AG20443 (cell line): Measurements from ENCODE around the gene CHST7.
A peak's percentile ranks its signal among the peaks of the same experiment; 100 is the strongest.

ENCODE experiments used
- DNase-seq: peaks from one replicate; pipeline ENCODE4 v3.0.0; 2012; ENCODE audit warnings: low spot score, mixed read lengths

CHST7 gene

DNA sequence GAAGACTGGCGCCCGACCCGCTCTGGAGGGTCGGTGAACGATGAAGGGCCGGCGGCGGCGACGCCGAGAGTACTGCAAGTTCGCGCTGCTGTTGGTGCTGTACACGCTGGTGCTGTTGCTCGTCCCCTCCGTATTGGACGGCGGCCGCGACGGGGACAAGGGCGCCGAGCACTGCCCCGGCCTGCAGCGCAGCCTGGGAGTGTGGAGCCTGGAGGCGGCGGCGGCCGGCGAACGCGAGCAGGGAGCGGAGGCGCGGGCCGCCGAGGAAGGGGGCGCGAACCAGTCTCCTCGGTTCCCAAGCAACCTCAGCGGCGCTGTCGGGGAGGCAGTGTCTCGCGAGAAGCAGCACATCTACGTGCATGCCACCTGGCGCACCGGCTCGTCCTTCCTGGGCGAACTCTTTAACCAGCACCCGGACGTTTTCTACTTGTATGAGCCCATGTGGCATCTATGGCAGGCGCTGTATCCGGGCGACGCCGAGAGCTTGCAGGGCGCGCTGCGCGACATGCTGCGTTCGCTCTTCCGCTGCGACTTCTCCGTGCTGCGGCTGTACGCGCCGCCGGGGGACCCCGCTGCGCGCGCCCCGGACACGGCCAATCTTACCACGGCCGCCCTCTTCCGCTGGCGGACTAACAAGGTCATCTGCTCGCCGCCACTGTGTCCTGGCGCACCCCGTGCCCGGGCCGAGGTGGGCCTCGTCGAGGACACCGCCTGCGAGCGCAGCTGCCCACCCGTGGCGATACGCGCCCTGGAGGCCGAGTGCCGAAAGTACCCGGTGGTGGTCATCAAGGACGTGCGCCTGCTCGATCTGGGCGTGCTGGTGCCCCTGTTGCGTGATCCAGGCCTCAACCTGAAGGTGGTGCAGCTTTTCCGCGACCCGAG lies 568 bp downstream of the CHST7 start:
- DNase-seq, result peak; percentile 33

DNA sequence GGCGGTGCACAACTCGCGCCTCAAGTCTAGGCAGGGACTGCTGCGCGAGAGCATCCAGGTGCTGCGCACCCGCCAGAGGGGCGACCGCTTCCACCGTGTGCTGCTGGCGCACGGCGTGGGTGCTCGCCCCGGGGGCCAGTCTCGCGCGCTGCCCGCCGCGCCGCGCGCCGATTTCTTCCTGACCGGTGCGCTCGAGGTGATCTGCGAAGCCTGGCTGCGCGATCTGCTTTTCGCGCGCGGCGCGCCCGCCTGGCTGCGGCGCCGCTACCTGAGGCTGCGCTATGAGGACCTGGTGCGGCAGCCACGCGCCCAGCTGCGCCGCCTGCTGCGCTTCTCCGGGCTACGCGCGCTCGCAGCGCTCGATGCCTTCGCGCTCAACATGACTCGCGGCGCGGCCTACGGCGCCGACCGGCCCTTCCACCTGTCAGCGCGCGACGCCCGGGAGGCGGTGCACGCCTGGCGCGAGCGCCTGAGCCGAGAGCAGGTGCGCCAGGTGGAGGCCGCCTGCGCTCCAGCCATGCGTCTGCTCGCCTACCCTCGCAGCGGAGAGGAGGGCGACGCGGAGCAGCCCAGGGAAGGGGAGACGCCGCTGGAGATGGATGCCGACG lies 1.3 kb downstream of the CHST7 start:
- DNase-seq, result peak; percentile 11

DNA sequence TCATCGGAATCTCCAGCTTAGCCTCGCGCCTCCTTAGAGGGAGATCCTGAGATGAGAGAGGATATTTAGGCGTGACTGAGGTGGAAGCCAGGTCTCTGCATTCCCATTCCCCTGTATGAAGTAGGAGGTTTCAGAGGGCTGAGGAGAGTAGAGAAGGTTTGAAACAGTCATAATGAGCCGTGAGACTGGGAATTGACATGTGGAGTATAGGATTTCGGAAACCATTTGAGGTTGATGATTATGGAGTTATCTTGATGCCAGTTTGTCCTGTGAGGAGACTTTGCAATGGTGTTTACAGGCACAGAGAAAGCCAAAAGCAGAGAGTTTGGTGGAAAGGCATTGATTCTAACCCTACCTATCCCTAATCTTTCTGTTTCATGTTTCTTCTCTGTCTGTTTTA lies 2.0 kb downstream of the CHST7 start:
- no peak for DNase-seq

DNA sequence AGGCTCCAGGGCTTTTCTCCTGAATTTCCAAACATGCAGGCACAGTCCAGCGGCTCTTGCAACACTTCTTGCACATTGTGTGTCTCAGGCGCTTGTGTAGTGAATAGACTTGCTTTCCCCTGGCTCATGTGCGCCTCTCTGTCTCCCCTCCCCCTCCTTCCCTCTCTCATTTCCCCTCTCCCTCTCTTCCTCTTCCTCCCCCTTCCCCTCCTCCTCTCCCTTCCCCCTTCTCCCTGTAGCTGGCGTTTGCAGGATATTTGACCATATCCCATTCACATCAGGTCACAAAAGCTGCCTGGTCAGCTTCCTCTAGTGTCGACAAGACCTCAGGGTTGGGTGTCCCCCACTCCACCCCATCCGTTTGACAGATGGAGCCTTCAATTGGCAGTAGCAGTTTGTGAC lies 2.4 kb downstream of the CHST7 start:
- DNase-seq, result peak; percentile 20

DNA sequence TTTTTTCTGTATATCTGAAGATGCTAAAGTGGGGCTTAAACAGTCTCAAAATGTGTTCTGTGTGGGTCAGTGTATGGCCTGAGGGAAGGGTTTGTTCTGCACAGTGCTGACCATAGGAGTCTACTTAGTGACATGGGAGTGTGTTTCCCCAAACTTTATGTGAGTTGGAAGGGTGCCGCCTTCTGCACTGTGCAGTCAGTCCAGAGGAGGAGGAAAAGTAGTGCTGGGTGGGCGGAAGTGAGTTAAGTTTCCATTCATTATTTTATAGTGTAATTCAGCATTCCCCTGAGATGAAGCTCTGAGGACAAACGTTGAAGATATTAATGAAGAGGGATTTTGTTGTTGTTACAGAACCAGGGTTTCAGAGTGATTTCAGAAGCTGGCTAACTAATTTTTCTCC lies 2.9 kb downstream of the CHST7 start:
- no peak for DNase-seq

DNA sequence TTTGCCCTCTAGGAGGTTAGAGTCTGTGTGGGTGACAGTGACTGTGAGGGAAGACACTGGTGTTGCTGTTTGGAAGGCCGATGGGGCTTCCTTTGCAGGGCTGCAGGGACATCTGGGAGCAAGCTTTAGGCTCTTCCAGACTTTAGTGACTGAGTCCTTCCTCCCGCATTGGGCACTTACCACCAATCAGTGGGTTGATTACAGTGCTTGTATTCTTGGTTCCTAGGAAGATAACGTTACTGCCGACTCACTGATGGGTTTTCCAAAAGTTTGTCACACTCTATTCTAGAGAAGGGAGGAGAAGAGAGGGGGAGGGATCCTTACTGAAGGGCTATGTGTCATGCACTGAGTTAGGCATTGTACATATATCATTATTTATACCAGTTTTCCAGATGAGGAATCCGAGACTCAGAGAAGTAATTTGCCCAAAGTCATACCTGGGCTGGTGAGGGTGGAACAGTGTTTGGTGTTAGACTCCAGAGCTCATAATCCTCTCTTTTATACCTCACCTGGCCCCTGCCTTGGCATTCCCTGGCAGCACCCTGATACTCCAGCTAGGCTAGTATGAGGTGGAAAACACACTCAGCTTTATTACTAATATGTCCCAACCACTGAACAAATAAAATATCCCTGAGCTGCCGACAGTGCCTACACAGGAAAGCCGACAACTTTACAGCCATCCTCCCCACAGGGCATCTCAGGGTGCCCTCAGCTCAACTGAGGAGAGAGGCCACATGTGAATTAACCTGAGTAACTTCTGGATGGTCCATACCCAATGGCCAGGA lies 3.8 kb downstream of the CHST7 start:
- DNase-seq, result peak; percentile 11

DNA sequence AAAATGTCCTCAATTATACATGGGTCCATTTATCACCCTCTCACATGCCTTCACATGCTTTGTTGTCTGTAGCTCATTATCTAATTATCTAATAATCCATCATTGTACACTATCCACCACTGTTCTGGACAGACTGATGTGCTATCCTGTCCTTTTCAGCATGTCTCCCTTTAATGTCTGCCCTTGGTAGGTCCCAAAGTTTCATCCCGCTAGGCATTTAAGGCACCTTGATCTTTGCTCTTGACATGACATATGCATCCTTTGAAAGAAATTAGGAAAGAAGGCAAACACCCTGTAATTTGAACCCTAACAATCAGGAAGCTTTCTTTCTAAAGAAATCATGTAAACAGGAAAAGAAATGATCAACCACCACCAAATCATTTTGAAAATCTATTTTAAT lies 5.7 kb downstream of the CHST7 start:
- DNase-seq, result no peak

DNA sequence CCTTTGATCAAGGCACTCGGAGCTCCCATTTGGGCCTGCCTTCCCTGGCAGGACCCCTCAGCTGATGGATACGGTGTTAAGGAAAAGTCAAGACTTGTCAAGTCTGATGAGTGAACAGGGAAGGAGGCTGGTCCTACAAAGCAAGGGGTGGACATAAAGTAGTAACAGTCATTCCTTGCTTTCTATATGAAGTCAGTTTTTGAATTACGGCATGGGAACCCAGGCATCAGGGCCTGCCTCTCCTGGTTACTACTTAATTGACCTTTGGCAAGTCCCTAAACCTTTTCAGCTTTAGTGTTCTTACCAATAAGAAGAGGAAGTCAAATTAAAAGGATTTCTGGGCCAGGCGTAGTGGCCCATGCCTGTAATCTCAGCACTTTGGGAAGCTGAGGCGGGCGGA lies 7.0 kb downstream of the CHST7 start:
- DNase-seq, result no peak

DNA sequence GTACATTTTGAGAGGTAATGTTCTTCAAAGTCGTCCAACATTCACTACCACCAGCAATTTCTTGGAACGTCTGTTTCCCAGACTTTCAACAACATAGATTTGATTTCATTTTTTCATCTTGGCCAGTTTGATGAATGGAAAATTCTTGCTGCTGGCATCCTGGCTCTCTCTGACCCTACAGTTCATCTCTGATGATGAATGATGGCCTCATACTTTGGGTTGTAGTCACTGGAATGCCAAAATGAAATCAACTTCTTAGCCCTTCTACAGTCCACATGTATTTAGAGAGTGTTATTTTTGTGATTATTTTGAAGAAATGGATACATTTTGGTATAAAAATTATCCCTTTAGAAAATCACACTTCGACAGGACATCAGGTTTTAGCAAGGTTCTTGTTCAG lies 8.8 kb downstream of the CHST7 start:
- peak; percentile 28 for DNase-seq

DNA sequence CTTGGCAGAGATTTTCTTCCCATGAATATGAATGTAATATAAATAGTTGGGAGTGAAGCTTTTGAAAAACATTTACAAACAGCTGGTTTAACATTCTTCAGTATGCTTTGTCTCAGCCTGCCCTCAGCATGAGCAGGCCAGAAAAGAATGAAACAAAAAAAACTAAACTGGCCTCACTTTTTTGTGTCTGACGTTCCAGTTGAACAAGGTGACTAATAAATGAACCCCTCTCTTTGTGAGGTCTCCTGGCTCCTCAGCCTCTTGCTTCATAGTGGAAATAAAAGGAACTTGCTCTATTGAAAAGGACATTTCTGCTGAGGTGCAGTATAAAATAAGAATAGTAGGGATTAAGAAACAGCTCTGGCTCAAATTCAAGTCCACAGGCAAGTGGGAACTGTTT lies 9.4 kb downstream of the CHST7 start:
- DNase-seq, result peak; percentile 57

DNA sequence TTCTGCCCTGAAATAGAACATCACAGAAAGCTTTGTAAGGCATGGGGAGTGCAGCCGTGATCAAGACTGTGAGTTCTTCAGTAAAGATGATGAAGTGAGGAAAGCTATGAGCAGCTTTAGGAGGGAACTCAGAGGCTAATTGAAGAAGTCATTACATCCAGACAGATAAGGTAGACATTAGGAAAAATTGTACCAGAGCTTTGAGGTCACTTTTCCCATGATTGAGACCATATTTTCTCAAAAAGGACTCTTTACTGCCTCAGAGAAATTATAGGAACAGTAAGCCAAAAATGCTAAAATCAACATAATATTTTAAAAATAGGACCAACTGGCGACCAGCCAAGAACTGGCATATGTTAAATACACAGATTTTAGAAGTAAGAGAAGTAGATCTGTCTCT lies 11.2 kb downstream of the CHST7 start:
- no peak for DNase-seq

DNA sequence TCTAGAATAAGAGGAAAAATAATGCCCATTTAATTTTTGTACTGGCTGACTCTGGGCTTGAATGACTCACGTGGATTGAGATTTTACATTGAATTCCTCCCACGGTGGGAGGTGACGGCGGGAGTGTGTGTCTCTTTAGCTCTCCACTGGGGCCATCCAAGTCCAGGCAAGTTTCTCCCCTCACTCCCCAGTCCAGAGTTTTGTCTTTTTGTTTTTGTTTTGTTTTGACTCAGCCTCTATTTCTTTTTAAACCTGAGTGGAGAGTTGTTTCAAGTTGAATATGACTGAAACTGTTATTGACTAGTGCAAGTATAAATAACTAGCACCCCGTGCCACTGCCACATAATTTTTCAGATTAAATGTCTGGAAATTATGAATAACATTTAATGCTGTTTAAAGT lies 13.6 kb downstream of the CHST7 start:
- peak; percentile 25 for DNase-seq

DNA sequence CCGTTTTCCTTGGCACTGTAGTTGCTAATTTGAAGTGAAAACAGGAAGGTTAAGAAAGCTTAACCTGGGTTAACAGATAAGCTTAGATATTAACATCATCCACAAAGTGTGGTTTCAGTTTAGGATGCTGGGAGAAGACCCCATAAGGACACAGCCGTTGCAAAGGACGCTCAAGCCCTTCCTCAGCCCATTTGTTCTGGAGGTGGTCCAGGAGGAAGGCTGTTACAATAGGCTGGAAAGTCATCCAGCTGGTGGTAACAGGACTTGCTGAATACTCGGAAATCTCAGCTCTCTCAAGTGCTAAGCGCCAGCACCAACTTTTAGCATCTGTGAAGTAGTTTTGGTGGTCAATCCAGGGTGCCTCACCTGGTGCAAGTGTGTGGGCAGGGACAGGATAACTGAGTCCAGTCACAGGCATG lies 14.2 kb downstream of the CHST7 start:
- DNase-seq, result no peak

DNA sequence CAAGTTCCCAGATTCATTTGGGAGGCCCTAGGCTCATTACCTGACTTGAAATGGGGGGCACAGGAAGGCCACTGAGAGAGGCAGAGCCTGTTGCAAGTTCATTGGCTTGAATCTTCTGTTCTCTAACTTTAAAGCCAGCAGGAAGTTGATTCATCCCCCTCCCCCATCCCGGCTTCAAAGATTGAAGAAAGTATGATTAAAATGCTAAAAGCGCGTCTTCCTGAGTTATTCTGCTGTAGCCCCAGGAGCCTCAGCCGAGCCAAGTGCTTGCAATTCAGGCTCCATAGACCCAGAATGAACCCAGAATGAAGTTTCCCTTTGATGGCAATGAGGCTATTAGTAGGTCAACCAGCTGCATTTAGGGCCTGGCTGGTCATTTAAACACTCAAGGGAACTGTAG lies 14.7 kb downstream of the CHST7 start:
- DNase-seq, result peak; percentile 31

DNA sequence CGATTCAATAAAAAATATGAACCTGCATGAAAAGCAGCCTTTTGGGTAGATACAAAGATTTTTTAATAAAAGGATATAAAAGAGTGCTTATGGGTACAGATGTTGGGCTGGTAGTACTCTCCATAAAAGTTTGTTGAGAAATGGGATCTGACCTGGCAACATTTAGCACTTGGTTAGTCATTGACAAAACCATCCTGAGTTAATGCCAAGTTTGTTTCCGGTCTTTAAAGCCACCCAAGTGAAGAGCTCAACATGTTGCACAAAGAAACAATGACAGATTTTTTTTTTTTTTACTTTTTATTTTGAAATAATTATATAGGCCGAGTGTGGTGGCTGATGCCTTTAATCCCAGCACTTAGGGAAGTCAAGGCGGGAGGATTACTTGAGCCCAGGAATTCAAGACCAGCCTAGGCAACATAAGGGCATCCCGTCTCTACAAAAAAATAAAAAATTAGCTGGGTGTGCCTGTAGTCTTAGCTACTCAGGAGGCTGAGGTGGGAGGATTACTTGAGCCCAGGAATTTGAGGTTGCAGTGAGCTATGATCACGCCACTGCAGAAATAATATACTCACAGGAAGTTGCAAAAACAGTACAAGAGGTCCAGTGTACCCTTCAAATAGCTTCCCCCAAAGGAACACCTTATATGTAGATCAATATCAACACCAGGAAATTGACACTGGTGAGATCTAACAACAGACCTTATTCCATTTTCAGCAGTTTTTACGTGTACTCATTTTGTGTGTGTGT lies 16.6 kb downstream of the CHST7 start:
- DNase-seq, result peak; percentile 34

DNA sequence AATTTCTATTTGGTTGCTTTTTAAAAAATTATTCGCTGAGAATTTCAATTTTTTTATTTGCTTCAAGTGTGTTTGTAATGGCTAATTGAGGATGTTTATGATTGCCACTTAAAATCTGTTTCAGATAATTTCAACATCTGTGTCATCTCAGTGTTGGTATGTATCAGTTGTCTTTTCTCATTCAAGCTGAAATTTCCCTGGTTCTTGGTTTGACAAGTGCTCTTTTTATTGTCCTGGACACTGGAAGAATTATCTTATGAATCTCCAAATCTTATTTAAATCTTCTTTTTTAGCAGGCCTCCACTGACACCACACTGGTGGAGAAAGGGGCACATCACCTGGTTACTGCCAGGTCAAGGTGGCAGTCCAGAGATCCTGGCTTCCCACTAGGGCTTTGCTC lies 21.5 kb downstream of the CHST7 start:
- no peak for DNase-seq

DNA sequence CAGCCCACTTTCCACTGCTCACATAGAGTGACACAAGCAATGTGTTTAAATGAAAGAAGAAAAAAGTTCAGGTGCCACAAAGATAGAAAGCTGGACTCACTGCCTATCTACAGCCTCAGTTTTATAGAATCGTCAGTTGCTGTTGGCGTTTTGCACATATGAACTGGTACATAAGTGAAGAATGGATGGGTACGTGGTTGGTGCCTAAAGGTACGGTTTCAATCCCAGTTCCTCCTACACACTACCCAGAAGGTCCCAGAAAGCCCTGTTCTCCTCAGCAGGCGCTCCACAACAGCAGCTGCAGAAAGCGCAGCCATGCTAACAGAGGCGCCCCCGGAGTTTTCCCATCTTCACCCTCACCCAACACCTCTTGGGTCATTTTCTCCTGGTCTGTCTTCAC lies 23.6 kb downstream of the CHST7 start:
- no peak for DNase-seq

DNA sequence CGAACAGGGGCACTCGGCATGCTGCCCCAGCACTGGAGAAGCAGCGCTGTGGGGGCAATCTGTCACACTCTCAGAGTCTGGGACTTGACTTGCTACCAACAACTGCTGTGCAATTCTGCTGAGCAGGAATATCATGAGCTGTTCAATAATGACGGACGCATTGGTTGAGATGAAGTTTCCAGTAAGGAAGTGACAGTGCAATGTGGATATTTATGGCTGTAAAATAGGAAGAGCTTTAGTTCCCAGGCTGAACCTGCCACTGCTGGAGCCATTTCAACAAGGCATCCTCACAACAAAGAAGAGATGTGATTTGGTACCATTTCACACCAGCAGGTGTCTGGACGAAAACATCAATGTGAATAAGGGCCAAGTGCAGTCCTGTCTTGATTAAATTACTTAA lies 24.2 kb downstream of the CHST7 start:
- DNase-seq, result no peak

DNA sequence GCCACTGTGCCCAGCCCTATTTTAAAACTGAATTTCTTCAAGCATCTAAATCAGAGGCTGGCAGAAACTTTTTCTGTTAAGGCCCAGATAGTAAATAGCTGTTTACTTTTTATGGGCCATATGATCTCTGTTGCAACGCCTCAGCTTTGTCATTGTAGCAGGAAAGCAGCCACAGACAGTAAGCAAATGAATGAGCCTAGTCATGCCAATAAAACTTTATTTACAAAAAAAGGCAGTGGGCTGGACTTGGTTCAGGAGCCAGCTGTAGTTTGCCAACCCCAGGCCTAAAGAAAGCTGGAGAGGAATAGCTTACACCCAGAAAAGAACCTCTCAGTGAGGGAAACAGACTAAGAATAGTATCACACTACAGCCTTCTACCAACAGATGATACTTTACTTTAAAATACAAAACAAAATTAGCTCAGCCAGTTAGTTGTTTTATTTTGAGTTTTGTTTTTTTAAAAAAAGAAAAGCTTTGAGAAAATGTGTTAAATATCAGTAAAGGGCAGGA lies 25.5 kb downstream of the CHST7 start:
- no peak for DNase-seq

DNA sequence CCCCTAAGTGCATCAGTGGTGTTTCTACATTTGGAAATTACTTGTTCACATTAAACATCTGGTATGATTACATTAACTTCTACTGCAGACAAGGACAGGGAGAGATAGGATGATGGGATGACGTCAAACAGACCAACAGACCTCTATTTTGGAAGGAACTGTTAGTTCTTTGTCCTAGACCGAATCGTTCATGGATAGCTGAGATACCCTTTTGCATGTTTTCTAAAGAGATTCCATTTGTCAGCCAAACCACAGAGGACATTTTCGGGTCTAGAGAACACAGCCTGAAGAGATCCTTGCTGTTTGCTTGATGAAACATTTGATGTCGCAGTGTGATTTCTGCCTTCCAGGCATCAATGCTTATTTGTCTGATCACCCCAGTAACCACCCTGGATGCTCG lies 27.7 kb downstream of the CHST7 start:
- DNase-seq, result no peak

DNA sequence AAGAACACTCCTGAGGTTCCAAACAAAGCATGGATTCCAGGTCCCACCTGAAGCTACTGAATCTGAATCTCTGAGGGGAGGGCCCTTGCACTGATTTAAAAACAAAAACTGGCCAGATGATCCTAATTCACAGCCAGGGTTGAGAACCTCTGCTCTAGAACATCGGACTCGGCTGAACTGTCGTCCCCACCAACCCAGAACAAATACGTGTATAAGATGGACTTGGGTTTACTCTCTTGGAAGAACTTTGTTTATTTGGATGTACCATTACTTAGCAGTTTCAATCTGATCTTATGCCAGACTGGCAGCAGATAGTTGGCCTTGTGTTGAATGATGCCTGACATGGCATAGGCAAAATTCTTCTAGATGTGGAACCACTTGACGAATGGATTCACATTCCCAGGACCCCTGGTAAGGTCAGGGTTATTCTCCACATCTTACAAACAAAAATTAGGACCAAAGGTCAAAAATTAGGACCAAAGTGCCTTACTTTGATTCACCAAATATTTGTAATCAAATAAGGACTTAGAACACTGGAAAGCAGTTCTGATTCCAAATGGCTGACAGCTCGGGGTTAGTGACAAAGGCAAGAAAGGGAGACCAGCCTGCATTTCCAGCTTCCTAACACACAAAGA lies 29.0 kb downstream of the CHST7 start:
- DNase-seq, result no peak

DNA sequence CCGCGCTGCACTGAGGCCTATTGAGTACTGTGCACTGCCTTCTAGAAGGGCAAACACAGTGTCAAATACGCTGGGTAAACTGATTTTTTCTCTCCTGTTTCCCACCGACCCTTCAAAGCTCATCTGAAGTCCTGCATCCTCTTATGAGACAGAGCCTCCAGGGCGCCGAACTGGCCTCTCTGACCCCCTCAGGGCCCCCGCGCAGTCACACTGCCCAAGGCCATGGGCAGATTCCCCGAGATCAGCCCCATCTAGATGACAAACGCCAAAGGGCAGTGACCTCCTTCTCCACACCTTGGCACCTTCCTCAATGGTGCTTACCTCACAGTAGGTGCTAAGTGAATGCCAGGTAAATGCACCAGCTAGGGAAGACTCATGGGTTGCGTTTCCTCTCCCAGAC lies 34.4 kb downstream of the CHST7 start:
- no peak for DNase-seq
